MG63 (cell line): Measurements from ENCODE around the gene SNX17. TPM values are rescaled to one million over a fixed set of nuclear protein-coding genes. Genes with fewer than 3 reads are reported as not detected.

Source experiments
- DNase-seq: peaks from one replicate; pipeline ENCODE4 v3.0.0-alpha.2; 2020
- H3K27me3 ChIP-seq: fragments of 250-450 bp; sonication (Bioruptor Pico); 2 replicates; pipeline ENCODE4 v1.5.1; 2020; ENCODE audit warnings: mild to moderate bottlenecking, moderate library complexity
- H3K36me3 ChIP-seq: fragments of 250-450 bp; sonication (Bioruptor Pico); 2 replicates; pipeline ENCODE4 v1.5.1; 2020; ENCODE audit warnings: mild to moderate bottlenecking, moderate library complexity
- H3K4me3 ChIP-seq: fragments of 250-450 bp; sonication (Bioruptor Pico); 2 replicates; pipeline ENCODE4 v1.5.1; 2020; ENCODE audit warnings: mild to moderate bottlenecking, moderate library complexity
- H3K9me3 ChIP-seq: fragments of 250-450 bp; sonication (Bioruptor Pico); 2 replicates; pipeline ENCODE4 v1.5.1; 2020; ENCODE audit warnings: mild to moderate bottlenecking, moderate library complexity
- total RNA-seq: library from RNA; depleted of rRNA; stranded (reverse); fragments of >200 nt; shearing (Covaris generic); gene quantifications from 2 replicates; pipeline ENCODE4 v1.2.3, GENCODE V29; 2014; ENCODE audit warnings: low replicate concordance

SNX17 gene
- total RNA-seq, 1 experiment from 2014 or later: 280 TPM

DNA sequence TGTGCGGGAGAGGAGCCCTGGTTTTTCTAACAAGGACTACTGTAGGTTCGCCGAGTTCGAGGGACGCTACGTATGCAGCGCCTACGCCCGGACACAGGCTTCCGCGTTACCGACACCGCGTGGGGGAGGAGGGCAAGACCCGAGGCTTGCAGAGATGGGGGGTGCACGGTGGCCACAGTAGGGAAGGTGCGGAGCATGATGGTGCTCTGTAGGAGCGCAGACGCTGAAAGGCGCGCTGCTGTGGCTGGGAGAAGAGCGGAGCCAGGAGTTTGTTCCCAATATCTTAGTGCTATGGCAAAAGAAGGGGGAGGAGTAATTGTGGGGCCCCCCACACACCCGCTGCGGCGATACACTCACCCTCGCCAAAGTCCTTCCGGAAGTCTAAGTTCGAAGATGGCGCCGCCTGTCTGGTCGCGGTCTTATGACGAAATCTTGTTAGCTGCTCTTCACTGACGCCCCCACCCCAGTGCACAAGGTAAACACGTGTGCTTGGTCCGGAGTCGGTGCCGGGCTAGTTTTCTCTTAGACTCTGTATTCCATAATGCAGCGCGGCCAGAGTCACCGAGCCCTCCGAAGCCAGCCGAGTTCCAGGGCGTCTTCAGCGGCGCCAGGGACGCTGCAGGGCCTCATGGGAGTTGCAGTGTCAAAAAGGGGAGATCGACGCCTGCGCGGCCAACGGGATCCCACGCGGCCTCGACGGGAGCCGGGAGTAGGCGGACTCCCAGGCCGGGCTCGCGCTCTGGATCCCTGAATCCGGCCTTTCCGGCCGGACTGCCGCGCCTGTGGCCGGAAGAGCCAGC, 13.8 kb upstream of the SNX17 start, which contains the start of gene GTF3C2:
TSS of gene GTF3C2 (minus strand) at position 383 of the 800 bp plus-strand sequence. CDS start 13,210 bp downstream, outside the sequence.
- peak; percentile 95 for DNase-seq
- Histone ChIP-seq H3K27me3 (no peaks in the 10 kb centered on the region), H3K36me3 (peaks cover 13% of the 10 kb centered on the region), H3K4me3 (peak within 1 kb of the TSS; percentile 75), H3K9me3 (no peaks in the 10 kb centered on the region)

DNA sequence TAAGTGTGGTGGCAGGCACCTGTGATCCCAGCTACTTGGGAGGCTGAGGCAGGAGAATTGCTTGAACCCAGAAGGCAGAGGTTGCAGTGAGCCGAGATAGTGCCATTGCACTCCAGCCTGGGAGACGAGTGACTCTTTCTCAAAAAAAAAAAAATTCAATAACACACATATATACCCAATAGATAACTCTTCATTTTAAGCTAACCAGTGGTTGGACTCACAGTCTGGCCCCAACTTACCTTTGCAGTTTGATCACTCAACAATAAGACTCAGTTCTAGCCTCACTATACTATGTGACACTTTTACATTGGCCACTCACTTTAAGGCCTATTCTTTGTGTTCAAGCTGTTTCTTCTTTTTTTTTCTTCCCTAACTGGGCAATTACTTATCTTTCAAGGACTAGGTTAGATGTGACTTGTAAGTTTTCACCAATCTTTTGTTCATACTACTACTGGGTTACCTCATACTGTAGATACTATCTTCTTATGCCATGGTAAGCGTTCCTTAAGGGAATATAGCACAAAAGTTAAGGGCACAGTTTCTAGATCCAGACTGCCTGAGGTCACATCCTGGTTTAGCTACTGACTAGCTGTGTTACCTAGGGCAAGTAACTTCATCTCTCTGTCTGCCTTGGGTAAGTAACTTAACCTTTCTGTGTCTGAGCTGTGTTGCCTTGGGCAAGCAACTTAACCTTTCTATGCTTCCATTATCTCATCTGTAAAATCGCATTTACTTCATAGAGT, 7.6 kb upstream of the SNX17 start:
- H3K27me3 ChIP-seq: no peaks in the 10 kb centered on the region
- no peaks in the 10 kb centered on the region for H3K9me3 ChIP-seq
- DNase-seq: no peak
- H3K4me3 ChIP-seq: no peak overlapping the region
- H3K36me3 ChIP-seq: peaks cover 38% of the 10 kb centered on the region

DNA sequence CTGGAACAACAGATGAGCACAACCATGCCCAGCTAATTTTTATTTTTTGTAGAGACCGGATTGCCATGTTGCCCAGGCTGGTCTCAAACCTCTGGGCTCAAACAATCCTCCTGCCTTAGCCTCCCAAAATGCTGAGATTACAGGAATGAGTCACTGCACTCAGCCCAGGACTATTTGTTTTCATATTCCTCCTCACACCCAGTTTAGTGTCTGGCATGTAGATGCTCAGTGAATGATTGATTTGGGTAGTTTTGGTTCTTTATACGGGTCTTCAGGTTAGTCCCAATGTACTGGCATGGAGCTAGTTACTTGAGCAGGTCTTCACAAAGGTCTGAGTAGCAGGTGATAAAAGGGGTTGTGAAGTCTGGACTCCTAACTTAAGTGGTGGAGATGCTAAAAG, 6.5 kb upstream of the SNX17 start:
- Histone ChIP-seq H3K27me3 (no peaks in the 10 kb centered on the region), H3K9me3 (no peaks in the 10 kb centered on the region), H3K4me3 (no peak overlapping the region), H3K36me3 (peaks cover 45% of the 10 kb centered on the region)
- DNase-seq: no peak

- no peaks in the 10 kb centered on the region for H3K27me3 ChIP-seq
- DNase-seq: peak; percentile 77
- H3K36me3 ChIP-seq: peaks cover 73% of the 10 kb centered on the region
- H3K4me3 ChIP-seq: peak overlapping the region; percentile 92
- H3K9me3 ChIP-seq: no peaks in the 10 kb centered on the region
Measured at GRCh38 chr2:27369471-27370025, 868 bp upstream of the SNX17 start.

DNA sequence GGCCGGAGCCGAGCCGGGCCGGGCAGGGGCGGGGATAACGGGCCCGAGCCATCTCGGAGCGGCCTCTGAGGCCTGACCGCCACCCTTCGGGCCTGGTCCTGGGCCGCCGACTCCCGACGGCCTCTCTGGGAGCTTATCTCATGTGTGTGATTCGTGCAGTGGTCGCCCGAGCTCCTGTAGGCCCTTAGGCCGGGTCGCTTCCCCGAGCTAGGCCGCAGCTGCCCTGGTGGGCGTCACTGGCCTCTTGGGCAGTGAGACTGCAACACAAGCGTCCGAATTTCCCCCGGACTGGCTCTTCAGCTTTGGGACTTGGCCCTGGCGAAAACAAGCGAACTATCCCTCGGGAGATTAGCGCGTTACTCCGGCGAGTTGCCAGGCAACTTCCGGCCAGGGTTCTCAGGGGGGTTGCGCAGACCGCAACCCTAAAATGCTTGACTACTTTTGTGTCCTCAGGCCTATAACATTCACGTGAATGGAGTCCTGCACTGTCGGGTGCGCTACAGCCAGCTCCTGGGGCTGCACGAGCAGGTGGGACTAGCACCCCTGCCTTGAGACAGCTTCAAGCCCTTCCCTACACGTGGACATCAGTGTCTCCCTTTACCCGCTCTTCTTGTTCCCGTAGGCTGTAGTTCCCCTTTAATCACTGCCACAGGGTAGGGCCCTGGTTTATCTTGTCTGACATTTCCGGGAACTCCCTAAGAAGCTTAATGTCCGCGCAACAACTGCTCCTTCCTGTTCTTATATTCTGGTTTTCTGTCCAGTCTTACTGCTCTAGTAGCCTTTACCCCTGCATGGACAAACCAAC, 602 bp downstream of the SNX17 start:
- H3K27me3 ChIP-seq: no peaks in the 10 kb centered on the region
- peaks cover 79% of the 10 kb centered on the region for H3K36me3 ChIP-seq
- DNase-seq: peak; percentile 43
- peak overlapping the region; percentile 92 for H3K4me3 ChIP-seq
- no peaks in the 10 kb centered on the region for H3K9me3 ChIP-seq

DNA sequence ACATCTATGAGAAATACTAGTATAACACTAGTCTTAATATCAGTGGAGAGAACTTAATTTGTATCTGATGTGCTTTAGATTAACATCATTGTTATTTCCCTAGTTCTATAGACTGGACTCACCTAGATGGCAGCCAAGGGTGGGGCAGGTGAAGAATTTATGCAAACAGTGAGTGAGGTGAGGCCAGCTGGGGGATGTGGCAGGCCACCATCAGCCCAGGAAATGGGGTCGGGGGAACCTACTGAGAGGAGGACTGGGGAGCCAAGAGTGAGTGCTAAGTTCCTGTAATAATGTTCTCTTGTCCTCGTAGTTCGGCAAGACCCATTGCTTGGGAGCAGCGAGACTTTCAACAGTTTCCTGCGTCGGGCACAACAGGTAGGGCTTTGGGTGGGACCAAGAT, 2.5 kb downstream of the SNX17 start:
- no peaks in the 10 kb centered on the region for H3K27me3 ChIP-seq
- H3K4me3 ChIP-seq: no peak overlapping the region
- peaks cover 81% of the 10 kb centered on the region for H3K36me3 ChIP-seq
- no peak for DNase-seq
- H3K9me3 ChIP-seq: no peaks in the 10 kb centered on the region

DNA sequence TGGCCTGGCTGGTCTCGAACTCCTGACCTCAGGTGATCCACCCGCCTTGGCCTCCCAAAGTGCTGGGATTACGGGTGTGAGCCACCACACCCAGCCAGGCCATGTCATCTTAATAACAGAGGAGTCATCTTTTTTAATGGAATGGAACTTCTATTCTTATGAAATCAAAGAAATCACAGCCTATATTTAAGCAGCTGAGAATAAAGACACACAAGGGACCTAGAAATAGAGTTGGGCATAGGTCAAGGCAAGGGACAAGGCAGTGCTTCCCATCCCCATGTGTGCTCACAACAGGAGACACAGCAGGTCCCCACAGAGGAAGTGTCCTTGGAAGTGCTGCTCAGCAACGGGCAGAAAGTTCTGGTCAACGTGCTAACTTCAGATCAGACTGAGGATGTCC, 3.2 kb downstream of the SNX17 start:
- H3K36me3 ChIP-seq: peaks cover 81% of the 10 kb centered on the region

DNA sequence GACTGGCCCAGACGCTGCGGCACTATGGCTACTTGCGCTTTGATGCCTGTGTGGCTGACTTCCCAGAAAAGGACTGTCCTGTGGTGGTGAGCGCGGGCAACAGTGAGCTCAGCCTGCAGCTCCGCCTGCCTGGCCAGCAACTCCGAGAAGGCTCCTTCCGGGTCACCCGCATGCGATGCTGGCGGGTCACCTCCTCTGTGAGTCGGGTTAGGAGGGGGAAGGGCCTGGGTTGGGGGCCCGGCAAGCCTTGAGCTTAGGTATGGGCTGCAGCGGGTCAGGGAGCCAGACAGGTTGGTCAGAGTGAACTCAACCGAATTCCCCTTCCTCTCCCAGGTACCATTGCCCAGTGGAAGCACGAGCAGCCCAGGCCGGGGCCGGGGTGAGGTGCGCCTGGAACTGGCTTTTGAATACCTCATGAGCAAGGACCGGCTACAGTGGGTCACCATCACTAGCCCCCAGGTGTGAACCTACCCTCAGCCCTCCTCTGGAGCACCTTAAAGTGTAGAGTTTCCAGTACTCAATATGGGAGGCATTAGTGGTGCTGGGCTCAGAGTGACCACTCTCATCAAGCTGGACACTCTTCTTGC, 5.2 kb downstream of the SNX17 start:
- no peaks in the 10 kb centered on the region for H3K27me3 ChIP-seq
- peaks cover 81% of the 10 kb centered on the region for H3K36me3 ChIP-seq
- no peak for DNase-seq
- H3K9me3 ChIP-seq: no peaks in the 10 kb centered on the region
- no peak overlapping the region for H3K4me3 ChIP-seq

More for the DNA sequence above, 3.2 kb downstream of the SNX17 start:
- no peak for DNase-seq
- H3K9me3 ChIP-seq: no peaks in the 10 kb centered on the region
- H3K27me3 ChIP-seq: no peaks in the 10 kb centered on the region
- H3K4me3 ChIP-seq: no peak overlapping the region

GRCh38 chr2:27376151-27376865, 5.9 kb downstream of the SNX17 start:
- Histone ChIP-seq H3K4me3 (no peak overlapping the region), H3K36me3 (peaks cover 86% of the 10 kb centered on the region), H3K27me3 (no peaks in the 10 kb centered on the region), H3K9me3 (no peaks in the 10 kb centered on the region)
- DNase-seq: no peak

DNA sequence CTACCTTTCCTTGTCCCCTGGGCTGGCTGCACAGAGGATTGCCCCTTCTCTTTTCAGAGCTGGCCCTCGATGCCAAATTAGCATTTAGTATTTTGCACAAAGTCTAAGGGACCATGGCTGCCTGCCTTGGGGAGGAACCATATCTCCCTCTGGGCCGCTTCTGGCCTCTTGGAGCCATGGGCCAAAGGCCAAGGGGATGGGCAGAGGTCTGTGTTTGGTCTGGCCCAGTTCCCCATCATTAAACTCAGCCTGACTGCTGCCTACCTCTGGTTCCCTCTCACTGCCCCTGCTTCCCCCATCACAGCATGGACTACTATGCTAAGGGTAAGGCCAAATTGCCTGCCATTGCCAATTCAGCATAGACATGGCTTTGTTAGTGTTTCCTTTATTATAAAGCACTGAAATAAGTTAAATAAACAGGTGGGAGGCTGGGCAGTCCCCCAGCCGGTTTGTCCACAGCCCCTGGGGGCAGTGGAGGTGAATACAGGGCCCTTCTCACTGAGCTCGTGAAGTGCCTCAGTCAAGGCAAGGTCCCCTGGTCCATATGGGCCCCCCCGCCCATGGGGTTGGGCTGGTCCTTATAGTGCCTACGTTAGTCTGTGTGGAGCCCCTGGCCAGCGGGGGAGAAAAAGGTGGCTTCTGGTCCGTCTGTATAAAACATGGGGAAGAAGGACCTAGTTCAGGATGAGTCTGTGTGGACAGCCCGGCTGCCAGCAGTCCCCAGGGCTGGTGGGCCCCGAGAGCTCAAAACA, 6.6 kb downstream of the SNX17 start:
- H3K36me3 ChIP-seq: peaks cover 86% of the 10 kb centered on the region

DNA sequence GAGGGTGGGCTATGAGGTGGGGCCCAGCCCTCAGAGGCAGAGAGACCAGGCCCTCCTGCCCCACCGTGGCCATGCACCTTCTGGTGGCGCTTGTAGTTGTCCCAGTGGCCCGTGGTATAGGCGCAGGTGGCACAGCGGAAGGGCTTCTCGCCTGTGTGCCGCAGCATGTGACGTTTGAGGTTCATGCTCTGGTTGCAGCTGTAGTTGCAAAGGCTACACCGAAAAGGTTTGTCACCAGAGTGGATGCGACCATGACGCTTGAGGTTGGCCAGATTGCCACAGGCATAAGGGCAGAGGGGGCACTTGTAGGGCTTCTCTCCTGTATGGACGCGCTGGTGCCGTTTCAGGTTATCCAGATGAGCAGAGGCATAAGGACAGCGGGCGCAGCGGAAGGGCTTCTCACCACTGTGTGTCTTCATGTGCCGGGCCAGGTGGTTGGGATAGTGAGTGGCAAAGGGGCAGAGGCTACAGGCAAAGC, 7.2 kb downstream of the SNX17 start:
- Histone ChIP-seq H3K4me3 (no peak overlapping the region), H3K36me3 (peaks cover 84% of the 10 kb centered on the region), H3K9me3 (no peaks in the 10 kb centered on the region), H3K27me3 (no peaks in the 10 kb centered on the region)
- no peak for DNase-seq

More for the DNA sequence above, 6.6 kb downstream of the SNX17 start:
- Histone ChIP-seq H3K9me3 (no peaks in the 10 kb centered on the region), H3K4me3 (no peak overlapping the region), H3K27me3 (no peaks in the 10 kb centered on the region)
- no peak for DNase-seq

GRCh38 chr2:27378096-27378808, 7.8 kb downstream of the SNX17 start:
- H3K27me3 ChIP-seq: no peaks in the 10 kb centered on the region
- DNase-seq: peak; percentile 33
- no peaks in the 10 kb centered on the region for H3K9me3 ChIP-seq
- peaks cover 81% of the 10 kb centered on the region for H3K36me3 ChIP-seq
- no peak overlapping the region for H3K4me3 ChIP-seq

DNA sequence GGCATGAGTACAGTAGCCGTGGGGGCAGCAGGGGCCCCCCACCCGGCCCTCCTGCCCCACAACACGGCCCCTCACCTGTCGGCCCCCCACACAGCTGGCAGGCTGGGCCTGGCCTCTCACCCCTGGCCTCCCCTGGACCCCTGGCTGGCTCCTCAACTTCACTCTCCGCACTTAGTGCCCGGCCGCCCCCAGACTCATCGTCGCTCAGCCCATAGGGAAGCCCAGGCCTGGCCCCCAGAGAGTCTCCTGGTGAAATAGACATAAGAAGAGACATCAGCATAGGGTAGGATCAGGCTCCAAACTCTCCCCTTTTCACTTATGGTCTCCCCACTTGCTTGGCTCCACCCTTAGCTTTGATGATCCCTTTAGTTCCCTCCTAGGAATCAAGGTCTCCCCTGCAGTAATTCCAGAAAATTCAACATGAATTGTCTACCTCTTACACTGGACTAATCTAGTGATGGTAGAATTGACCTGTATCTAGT, 8.4 kb downstream of the SNX17 start:
- DNase-seq: no peak
- no peak overlapping the region for H3K4me3 ChIP-seq
- H3K36me3 ChIP-seq: peaks cover 81% of the 10 kb centered on the region
- H3K9me3 ChIP-seq: no peaks in the 10 kb centered on the region
- no peaks in the 10 kb centered on the region for H3K27me3 ChIP-seq

DNA sequence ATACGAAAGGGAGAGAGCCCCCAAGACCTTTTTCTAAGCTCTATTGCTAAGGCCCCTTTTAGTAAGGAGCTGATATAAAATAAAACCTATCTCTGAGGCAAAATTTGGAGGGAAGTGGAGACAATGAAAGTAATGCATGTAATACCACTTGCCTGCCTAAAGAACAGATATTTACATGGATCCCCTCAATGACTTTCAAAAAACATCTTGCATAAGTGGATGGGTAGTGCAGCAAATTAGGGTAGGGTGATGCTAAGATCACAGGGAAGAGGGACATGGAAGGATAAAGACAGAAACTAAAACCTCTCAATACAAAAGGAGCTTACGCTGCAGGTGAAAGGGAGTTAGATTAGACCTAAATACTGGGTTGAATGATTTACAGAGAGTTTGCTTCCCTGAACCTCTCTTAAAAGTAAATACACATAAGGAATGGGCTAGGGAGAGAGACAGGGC, 9.0 kb downstream of the SNX17 start:
- H3K4me3 ChIP-seq: peak overlapping the region; percentile 59
- H3K9me3 ChIP-seq: no peaks in the 10 kb centered on the region
- no peak for DNase-seq
- no peaks in the 10 kb centered on the region for H3K27me3 ChIP-seq
- H3K36me3 ChIP-seq: peaks cover 83% of the 10 kb centered on the region
